A673 (cell line): ENCODE data around the gene CIC.

Experiments used
- EZH2 ChIP-seq: fragments of 200-600 bp; sonication (generic); IDR thresholded peaks from 2 replicates; pipeline ENCODE4 v1.6.1; 2017; ENCODE audit warnings: borderline replicate concordance, low read depth, mild to moderate bottlenecking, mixed read lengths, antibody characterized with exemption, low read length; ENCODE audit not compliant: poor library complexity, severe bottlenecking
- TF ChIP-seq, protein P1 (sequence below): fragments of 300-800, 200-600 bp; sonication (generic); conservative IDR thresholded peaks from 2 replicates; pipeline ENCODE4 v1.5.1; 2017; ENCODE audit warnings: low read depth, mild to moderate bottlenecking, antibody characterized with exemption, low read length, moderate library complexity, mixed read lengths

DNA sequence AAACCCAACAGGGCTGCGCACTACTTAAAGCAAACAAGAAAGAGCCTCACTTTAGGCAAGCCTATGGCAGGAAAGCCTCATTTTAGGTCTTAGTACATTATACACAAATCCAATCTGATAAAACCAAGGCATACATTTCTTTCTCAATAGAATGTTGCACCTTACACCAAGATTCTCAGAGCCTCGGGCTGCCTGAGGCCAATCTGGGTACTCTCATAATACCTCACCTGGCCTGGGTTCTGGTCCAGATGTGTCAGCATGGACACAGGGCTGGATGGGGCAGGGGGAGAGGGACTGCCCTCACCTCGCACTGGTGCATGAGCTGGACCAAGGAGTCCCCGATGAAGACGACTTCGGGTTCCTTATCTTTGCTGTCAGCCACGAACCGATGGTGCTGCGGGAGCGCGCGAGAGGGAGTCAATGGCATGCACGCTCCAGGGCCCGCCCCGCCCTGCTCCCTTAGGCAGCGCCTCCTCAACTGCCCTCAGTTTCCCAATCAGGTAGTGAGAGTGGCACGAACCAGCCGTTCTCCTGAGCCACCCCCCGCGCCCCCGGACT lies 32.7 kb downstream of the CIC start, which contains the start of gene PRR19:
- TF ChIP-seq, protein P1, sequence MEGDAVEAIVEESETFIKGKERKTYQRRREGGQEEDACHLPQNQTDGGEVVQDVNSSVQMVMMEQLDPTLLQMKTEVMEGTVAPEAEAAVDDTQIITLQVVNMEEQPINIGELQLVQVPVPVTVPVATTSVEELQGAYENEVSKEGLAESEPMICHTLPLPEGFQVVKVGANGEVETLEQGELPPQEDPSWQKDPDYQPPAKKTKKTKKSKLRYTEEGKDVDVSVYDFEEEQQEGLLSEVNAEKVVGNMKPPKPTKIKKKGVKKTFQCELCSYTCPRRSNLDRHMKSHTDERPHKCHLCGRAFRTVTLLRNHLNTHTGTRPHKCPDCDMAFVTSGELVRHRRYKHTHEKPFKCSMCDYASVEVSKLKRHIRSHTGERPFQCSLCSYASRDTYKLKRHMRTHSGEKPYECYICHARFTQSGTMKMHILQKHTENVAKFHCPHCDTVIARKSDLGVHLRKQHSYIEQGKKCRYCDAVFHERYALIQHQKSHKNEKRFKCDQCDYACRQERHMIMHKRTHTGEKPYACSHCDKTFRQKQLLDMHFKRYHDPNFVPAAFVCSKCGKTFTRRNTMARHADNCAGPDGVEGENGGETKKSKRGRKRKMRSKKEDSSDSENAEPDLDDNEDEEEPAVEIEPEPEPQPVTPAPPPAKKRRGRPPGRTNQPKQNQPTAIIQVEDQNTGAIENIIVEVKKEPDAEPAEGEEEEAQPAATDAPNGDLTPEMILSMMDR: no peak
- no peak for TF ChIP-seq EZH2
